Measurements from ENCODE around the gene NASP. TPM values are rescaled to one million over a fixed set of nuclear protein-coding genes. Genes with fewer than 3 reads are reported as not detected.

The NASP gene
- total RNA-seq, 4 donors from 2014 or later, result 43.0 to 106 (median 79.2) TPM

- TF ChIP-seq CTCF (IDR thresholded peaks at IDR 0.05; ENCODE audit: low read depth), result no peak
Measured at GRCh38 chr1:45659222-45659621, 75.4 kb downstream of the NASP start.

DNA sequence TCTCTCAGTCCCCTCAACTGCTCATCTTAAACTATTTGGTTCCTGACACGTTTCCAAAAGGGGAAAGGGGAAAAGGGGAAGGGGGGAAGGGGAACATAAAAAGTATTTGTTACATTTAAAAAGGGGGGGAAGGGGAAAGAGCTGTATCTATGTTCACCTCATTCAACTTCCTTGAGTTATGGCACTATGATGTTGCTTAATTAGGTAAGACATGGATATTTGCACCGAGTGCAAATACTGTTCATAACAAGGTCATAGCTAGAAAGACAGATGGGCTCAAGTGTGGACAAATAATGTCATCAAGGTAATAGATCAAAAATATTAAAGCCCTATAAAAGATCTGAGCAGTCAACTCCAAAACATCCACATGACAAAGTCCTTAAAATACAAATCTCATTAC lies 76.5 kb downstream of the NASP start:
- no peak for TF ChIP-seq CTCF (IDR thresholded peaks at IDR 0.05; ENCODE audit: low read depth)

DNA sequence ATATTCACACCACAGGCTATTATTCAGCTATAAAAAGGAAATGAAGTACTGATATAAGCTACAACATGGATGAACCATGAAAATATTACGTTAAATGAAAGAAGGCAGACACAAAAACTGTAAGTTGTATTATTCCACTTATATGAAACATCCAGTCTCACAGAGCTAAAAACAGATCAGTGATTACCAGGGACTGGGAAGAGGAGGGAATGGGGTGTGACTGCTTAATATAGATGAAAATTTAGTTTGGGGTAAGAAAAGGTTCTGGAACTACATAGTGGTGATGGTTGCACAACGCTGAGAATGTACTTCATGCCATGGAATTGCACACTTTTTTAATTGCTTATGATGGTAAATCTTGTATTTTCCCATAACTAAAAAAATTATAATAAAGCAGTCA lies 83.0 kb downstream of the NASP start:
- TF ChIP-seq CTCF (IDR thresholded peaks at IDR 0.05; ENCODE audit: low read depth), result no peak

DNA sequence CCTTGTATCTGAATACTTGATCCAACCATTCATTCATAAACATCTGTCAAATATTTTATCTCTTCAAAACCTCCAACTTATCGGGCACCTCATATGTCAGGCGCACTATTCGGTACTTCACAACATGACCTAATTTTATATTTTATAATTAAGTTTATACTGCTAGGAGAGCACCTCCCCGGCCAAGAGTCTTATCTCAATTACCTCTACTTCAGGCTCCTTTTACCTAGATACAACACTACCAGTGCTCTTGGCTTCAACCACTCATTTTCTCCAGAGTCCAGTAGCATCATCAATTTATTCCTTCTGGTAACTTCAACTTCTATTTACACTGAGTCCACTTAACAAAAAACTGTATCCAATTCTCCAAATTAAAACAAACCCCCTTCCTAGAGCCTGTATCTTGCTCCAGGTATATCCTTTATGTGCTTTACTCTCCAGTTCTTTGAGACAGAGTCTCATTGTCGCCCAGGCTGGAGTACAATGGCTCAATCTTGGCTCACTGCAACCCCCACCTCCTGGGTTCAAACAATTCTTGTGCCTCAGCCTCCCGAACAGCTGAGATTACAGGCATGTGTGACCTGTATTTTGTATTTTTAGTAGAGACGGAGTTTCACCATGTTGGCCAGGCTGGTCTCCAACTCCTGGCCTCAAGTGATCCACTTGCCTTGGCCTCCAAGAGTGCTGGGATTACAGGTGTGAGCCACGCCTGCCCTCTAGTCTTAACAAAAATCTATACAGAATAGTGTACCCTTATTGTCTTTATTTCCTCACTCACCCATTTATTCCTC lies 83.7 kb downstream of the NASP start:
- no peak for TF ChIP-seq CTCF (IDR thresholded peaks at IDR 0.05; ENCODE audit: low read depth)

Small RNA genes lying within 50 kb of the gene (small RNA-seq; reads per million reads assigned to genes)
- gene AL355480.1, result not detected
- not detected for gene AL355480.2
- not detected for gene AL355480.3
- not detected for gene AL355480.4

Other genes with a start within 250 kb of the NASP start
- 1 to 10 TPM; 5.4 to 7.7 (median 6.9) TPM for gene TOE1, start 243.9 kb upstream of the NASP start, total RNA-seq
- gene MUTYH, start 243.6 kb upstream of the NASP start, total RNA-seq, result 10 to 100 TPM in 2 of 4 donors, 1 to 10 TPM in 2; 6.4 to 17.0 (median 10.3) TPM
- gene TESK2, start 92.9 kb upstream of the NASP start, total RNA-seq, result 10 to 100 TPM in 1 of 4 donors, 1 to 10 TPM in 3; 2.8 to 10.7 (median 6.5) TPM
- gene CCDC163, start 84.0 kb upstream of the NASP start, total RNA-seq, result under 1 TPM in 2 of 4 donors, not detected in 2; 0.49 to 0.68 TPM
- 1 to 10 TPM in 3 of 4 donors, under 1 TPM in 1; 0.88 to 4.2 (median 2.8) TPM for gene MMACHC, start 83.7 kb upstream of the NASP start, total RNA-seq
- 100 to 1,000 TPM; 159 to 328 (median 216) TPM for gene PRDX1, start 62.2 kb upstream of the NASP start, total RNA-seq
- gene AKR1A1, start 33.2 kb upstream of the NASP start, total RNA-seq, result 10 to 100 TPM; 57.8 to 91.3 (median 82.1) TPM
- gene CCDC17, start 40.0 kb downstream of the NASP start, total RNA-seq, result 1 to 10 TPM in 3 of 4 donors, not detected in 1; 1.0 to 4.1 (median 1.3) TPM
- gene GPBP1L1, start 102.5 kb downstream of the NASP start, total RNA-seq, result 100 to 1,000 TPM in 3 of 4 donors, 10 to 100 TPM in 1; 85.3 to 124 (median 109) TPM
- gene TMEM69, start 104.1 kb downstream of the NASP start, total RNA-seq, result 10 to 100 TPM; 17.0 to 29.4 (median 18.4) TPM
- 10 to 100 TPM in 2 of 4 donors, 1 to 10 TPM in 2; 7.3 to 11.4 (median 10.1) TPM for gene IPP, start 166.6 kb downstream of the NASP start, total RNA-seq
- 10 to 100 TPM; 13.4 to 23.3 (median 18.2) TPM for gene MAST2, start 219.6 kb downstream of the NASP start, total RNA-seq